Kidney (tissue), 14 donors: ENCODE measurements around the gene PCDH12. TPM values are rescaled to one million over a fixed set of nuclear protein-coding genes. Genes with fewer than 3 reads are reported as not detected.

Source experiments
- DNase-seq, 5 donors: peaks; one replicate each; pipeline ENCODE4 v3.0.0-alpha.2; 2013 to 2020
- FAIRE-seq: peaks from 2 replicates; lab custom pipeline; 2012; peaks lifted over from hg19 to GRCh38; lab: Jason Lieb, UNC
- H3K27ac ChIP-seq, 2 donors: one replicate each; pipeline ENCODE4 v1.7.0; 2013; ENCODE audit warnings: low read depth in 2 of 2, low read length in 2 of 2, inconsistent platforms in 1 of 2
- H3K27me3 ChIP-seq: one replicate; pipeline ENCODE4 v1.7.1; 2013; ENCODE audit warnings: low read length, inconsistent platforms; ENCODE audit not compliant: control insufficient read depth, insufficient read depth
- H3K36me3 ChIP-seq, 3 donors: one replicate each; pipeline versions ENCODE4 v1.7.0 to v1.7.1; 2013; ENCODE audit warnings: low read length in 3 of 3, control low read depth in 1 of 3, inconsistent platforms in 1 of 3; ENCODE audit not compliant: insufficient read depth in 3 of 3, control insufficient read depth in 2 of 3
- H3K4me1 ChIP-seq, 3 donors: one replicate each; pipeline versions ENCODE4 v1.7.0 to v1.7.1; 2013; ENCODE audit warnings: low read length in 3 of 3, inconsistent platforms in 1 of 3, low read depth in 1 of 3; ENCODE audit not compliant: control insufficient read depth in 2 of 3, insufficient read depth in 2 of 3
- H3K4me3 ChIP-seq, 3 donors: one replicate each; pipeline versions ENCODE4 v1.7.0 to v1.8.1; 2013; ENCODE audit warnings: low read length in 3 of 3, control low read depth in 1 of 3, inconsistent platforms in 1 of 3
- H3K9ac ChIP-seq, 3 donors: one replicate each; pipeline versions ENCODE4 v1.7.0 to v1.7.1; 2013; ENCODE audit warnings: low read length in 3 of 3, control low read depth in 1 of 3, inconsistent platforms in 1 of 3
- H3K9me3 ChIP-seq, 3 donors: one replicate each; pipeline versions ENCODE4 v1.7.0 to v1.7.1; 2013; ENCODE audit warnings: low read length in 3 of 3, control low read depth in 1 of 3, inconsistent platforms in 1 of 3; ENCODE audit not compliant: control insufficient read depth in 2 of 3, insufficient read depth in 1 of 3
- CTCF ChIP-seq: IDR thresholded peaks from 3 replicates; pipeline ENCODE4 v1.5.1; 2012; ENCODE audit warnings: mild to moderate bottlenecking, moderate library complexity, borderline replicate concordance; ENCODE audit not compliant: insufficient read depth; ENCODE audit errors: extremely low read depth
- intact Hi-C: fragments of 100-400 bp; cut with DNase I; formaldehyde crosslinking; loops from one replicate; pipeline ENCODE4 v1.11.1; 2022
- polyA plus RNA-seq: library from polyadenylated mRNA; stranded (reverse); fragments of 350-450 nt; fragmentation: Illumina TruSeq; extraction: RNeasy Lipid Tissue Mini Kit (QIAGEN cat#74804); gene quantifications from one replicate; pipeline ENCODE4 v1.2.3, GENCODE V29; 2014; ENCODE audit warnings: low read depth, low replicate concordance; ENCODE audit not compliant: insufficient read depth
- total RNA-seq: library from RNA; stranded (reverse); fragmentation: NEBNext Ultra II Directional; extraction: Animal tissue kit (Norgen Biotek cat#: 25700); gene quantifications from one replicate; pipeline ENCODE4 v1.2.1, GENCODE V29; 2021
- donor health status: control.
- donor health status: control.
- donor health status: control.
- donor health status: control.
- donor health status: control.
- donor health status: DM: yes; HTN: yes; CAD: no.
- donor health status: Normal renal cell carcinoma (clear cell type).

PCDH12 gene
- total and polyA plus RNA-seq, 2 donors from 2014 or later: 7.4 to 14.1 TPM

DNA sequence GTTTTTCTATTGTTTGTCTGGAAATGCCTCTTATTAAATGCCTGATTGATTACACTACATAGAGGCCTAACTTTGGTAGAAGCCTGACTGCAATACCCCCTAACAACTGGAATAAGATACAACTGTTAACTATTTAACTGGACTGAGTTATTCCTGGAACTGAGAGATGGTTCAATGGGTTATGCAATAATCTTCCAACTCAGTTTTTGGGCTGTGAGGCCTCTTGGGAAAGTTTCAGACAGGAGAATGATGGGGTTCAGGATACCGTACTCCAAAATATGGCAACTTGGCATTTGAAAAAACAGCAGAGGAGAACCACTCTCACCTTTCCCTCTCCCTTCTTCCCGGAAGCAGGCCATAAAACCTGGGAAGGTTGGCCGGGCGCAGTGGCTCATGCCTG is 60.6 kb downstream of the PCDH12 start:
- Histone ChIP-seq H3K9me3 (no peaks in the 10 kb centered on the region), H3K9ac (no peak overlapping the region), H3K4me1 (no peaks in the 10 kb centered on the region), H3K36me3 (no peaks in the 10 kb centered on the region), H3K27ac (no peak overlapping the region), H3K27me3 (no peaks in the 10 kb centered on the region), H3K4me3 (no peak overlapping the region)
- intact Hi-C loops: no loop called here
- TF ChIP-seq CTCF: no peak
- DNase-seq: no peak
- FAIRE-seq: no peak

Other genes starting within 250 kb of the PCDH12 start
- gene PCDH1, start 79.8 kb downstream of the PCDH12 start, total RNA-seq: 147 TPM
- 37.3 TPM for gene PCDH1, start 79.8 kb downstream of the PCDH12 start, polyA plus RNA-seq
- gene DELE1, start 34.3 kb downstream of the PCDH12 start, total RNA-seq: 82.3 TPM
- 67.7 TPM for gene DELE1, start 34.3 kb downstream of the PCDH12 start, polyA plus RNA-seq
- gene RNF14, start 10.9 kb upstream of the PCDH12 start, total RNA-seq: 69.3 TPM
- 53.5 TPM for gene RNF14, start 10.9 kb upstream of the PCDH12 start, polyA plus RNA-seq
- gene GNPDA1, start 54.8 kb upstream of the PCDH12 start, total RNA-seq: 30.1 TPM
- 76.6 TPM for gene GNPDA1, start 54.8 kb upstream of the PCDH12 start, polyA plus RNA-seq
- gene NDFIP1, start 150.6 kb upstream of the PCDH12 start, total RNA-seq: 107 TPM
- gene NDFIP1, start 150.6 kb upstream of the PCDH12 start, polyA plus RNA-seq: 92.8 TPM